Measurements from ENCODE around the gene SLC35G3. TPM values are rescaled to one million over a fixed set of nuclear protein-coding genes. Genes with fewer than 3 reads are reported as not detected.

Gene SLC35G3
- total and polyA plus RNA-seq, 2 of the 13 experiments (the other 11 are each of a cell fraction or from before 2014, with no cell fraction given): not detected

DNA sequence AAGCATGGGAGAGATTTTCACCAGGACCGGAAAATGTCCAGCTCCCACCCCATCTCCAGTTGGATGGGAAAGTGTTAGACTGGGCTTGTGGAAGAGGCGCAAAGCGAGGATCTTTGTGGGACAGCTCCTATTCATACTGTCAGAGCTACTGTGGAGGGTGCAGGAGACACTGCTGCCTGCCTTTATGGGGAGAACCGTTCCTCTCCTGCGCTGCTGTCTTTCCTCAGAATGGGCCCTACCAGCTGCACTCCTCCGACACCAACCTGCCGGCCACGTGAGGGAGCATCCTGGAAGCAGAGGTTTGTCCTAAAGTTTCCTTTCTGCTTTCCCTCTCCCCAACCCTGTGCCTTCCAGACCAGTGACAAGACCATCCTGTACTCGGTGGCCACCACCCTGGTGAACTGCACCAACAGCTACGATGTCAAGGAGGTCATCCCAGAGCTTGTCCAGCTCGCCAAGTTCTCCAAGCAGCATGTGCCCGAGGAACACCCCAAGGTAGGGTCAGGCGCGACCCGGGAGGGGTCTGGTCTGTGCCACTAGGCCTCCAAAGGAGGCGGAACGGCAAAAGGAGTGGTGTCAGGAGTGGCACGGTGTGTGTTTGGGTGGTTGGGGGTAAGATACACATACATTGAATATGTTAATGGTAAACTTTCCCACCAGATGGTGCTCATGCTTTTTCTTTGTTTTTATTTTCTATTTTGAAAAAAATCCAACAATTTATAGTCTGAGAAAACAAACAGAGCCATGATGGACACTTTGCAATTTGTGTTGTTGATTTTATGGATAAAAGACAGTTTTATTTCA, 23.0 kb downstream of the SLC35G3 start:
- Histone ChIP-seq H2AFZ (ENCODE audit: low read length) (no peak overlapping the region), H4K20me1 (ENCODE audit: insufficient read depth, low read length) (no peaks in the 10 kb centered on the region), H3K27me3 (ENCODE audit: control insufficient read depth in 1 of 2, insufficient read depth in 2 of 2, low read length in 2 of 2) (peaks cover 0 to 28% of the 10 kb centered on the region in 2 experiments; a peak in 4 of 5 replicates), H3K4me2 (ENCODE audit: low read depth, low read length) (no peak overlapping the region), H3K4me1 (ENCODE audit: insufficient read depth, low read length) (no peaks in the 10 kb centered on the region), H3K36me3 (replicated peaks in 1 of 2; ENCODE audit: control insufficient read depth in 1 of 2, insufficient read depth in 2 of 2, low read length in 2 of 2) (no peaks in the 10 kb centered on the region), H3K9me3 (ENCODE audit: low read length) (no peaks in the 10 kb centered on the region), H3K9ac (ENCODE audit: insufficient read depth, low read depth, low read length) (no peak overlapping the region), H3K79me2 (ENCODE audit: insufficient read depth, low read length) (no peaks in the 10 kb centered on the region), H3K4me3 (replicated peaks in 1 of 3; ENCODE audit: insufficient read depth in 1 of 3, low read depth in 2 of 3, low read length in 3 of 3) (no peak overlapping the region), H3K27ac (ENCODE audit: extremely low read length, insufficient read depth, low read length) (no peak overlapping the region)
- DNase-seq (ENCODE audit: low spot score) (no peak), ATAC-seq (no peak), FAIRE-seq (no peak)
- ChIA-PET POLR2A (no interaction called here), CTCF (ENCODE audit: low intra/inter-chr PET ratio, low total read pairs) (no interaction called here)
- intact Hi-C loops (cut with micrococcal nuclease; ENCODE audit: unreplicated experiment): no loop called here
- in situ Hi-C loops (cut with HindIII; ENCODE audit: extremely low pct_ligation_motif_present, low pct_unique_long_range_greater_than_20kb): loop anchor here (10.0 kb wide), 1 partner anchor 364 kb away; the partner anchor contains the start of gene SLFN12L
- TF ChIP-seq MTA3 (CRISPR knock-in tag; IDR thresholded peaks at IDR 0.05): no peak
- no peak for TF ChIP-seq KLF9 (CRISPR knock-in tag; IDR thresholded peaks at IDR 0.05; ENCODE audit: low read depth)
- no peak for TF ChIP-seq ZNF788 (CRISPR knock-in tag; IDR thresholded peaks at IDR 0.05; ENCODE audit: borderline replicate concordance)
- TF ChIP-seq STAT5B (CRISPR knock-in tag; IDR thresholded peaks at IDR 0.05): no peak
- TF ChIP-seq ZNF3 (CRISPR knock-in tag; IDR thresholded peaks at IDR 0.05): no peak
- TF ChIP-seq ZNF567 (CRISPR knock-in tag; IDR thresholded peaks at IDR 0.05; ENCODE audit: borderline replicate concordance): no peak
- TF ChIP-seq, protein P1, sequence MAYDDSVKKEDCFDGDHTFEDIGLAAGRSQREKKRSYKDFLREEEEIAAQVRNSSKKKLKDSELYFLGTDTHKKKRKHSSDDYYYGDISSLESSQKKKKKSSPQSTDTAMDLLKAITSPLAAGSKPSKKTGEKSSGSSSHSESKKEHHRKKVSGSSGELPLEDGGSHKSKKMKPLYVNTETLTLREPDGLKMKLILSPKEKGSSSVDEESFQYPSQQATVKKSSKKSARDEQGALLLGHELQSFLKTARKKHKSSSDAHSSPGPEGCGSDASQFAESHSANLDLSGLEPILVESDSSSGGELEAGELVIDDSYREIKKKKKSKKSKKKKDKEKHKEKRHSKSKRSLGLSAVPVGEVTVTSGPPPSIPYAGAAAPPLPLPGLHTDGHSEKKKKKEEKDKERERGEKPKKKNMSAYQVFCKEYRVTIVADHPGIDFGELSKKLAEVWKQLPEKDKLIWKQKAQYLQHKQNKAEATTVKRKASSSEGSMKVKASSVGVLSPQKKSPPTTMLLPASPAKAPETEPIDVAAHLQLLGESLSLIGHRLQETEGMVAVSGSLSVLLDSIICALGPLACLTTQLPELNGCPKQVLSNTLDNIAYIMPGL (CRISPR knock-in tag; IDR thresholded peaks at IDR 0.05; ENCODE audit: borderline replicate concordance in 1 of 2, low read depth in 1 of 2): no peak
- no TSS peak for BruUV-seq (replicated peaks)
- WGBS (ENCODE audit: low lambda C conversion rate): 23% methylated on average over 17 of the region's 18 CpGs
